Measurements from ENCODE around the gene GPC6.

GRCh38 chr13:93767917-93768409 lies 541.4 kb downstream of the GPC6 start:
- TF ChIP-seq CTCF (tag by site-specific recombination; IDR thresholded peaks at IDR 0.05) (no peak), ZNF768 (tag by site-specific recombination; IDR thresholded peaks at IDR 0.05) (no peak), PBX3 (CRISPR knock-in tag; IDR thresholded peaks at IDR 0.05) (no peak), YY2 (tag by site-specific recombination; IDR thresholded peaks at IDR 0.05) (no peak), ZNF629 (tag by site-specific recombination; IDR thresholded peaks at IDR 0.05) (no peak), TCF7L2 (IDR thresholded peaks at IDR 0.05; ENCODE audit: borderline replicate concordance, low read depth, low read length) (peak; percentile 69; the same call in 1 of the 2 replicates)
